ENCODE results near the gene CRTC2.

CRTC2 gene

DNA sequence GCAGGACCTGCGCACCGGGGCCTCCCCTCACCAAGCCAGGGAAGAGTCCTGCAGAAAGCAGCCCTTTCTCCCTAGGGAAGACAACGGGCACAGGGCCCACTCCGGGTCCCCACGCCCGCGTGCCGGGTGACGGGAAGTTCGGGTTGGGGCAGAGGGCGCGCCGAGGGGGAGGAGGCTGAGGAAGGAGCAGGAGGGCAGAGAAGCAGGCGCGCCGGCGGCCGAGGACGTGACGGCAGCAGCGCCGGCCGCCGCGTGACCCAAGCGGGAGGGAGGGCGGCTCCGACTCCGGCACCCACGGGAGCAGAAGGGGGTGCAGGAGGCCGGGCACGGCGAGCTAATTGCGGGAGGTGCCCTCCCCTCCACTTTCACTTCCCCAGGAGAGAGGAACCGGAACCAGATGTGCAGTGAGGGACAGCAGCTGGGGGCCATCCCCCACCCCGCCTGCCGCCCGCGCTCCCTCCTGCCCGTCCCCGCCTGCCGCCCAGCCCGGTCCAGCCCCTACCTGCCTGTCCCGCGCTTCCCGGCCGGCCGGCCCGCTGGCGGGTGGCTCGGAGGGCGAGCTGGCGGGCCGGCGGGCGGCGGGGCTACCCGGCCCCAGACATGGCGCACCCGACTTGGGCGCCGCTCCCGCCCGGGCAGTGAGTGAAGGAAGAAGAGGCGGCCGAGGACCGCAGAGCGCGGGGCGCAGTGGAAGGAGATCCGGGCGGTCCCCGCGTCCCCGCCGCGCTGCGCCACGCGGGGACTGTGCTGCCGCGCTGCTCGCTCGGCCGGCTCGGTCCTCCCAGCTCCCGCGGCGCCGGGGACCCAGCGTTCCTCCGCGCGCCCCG, 12.4 kb downstream of the CRTC2 start:
- DNase-seq: peak; percentile 86 to 93

DNA sequence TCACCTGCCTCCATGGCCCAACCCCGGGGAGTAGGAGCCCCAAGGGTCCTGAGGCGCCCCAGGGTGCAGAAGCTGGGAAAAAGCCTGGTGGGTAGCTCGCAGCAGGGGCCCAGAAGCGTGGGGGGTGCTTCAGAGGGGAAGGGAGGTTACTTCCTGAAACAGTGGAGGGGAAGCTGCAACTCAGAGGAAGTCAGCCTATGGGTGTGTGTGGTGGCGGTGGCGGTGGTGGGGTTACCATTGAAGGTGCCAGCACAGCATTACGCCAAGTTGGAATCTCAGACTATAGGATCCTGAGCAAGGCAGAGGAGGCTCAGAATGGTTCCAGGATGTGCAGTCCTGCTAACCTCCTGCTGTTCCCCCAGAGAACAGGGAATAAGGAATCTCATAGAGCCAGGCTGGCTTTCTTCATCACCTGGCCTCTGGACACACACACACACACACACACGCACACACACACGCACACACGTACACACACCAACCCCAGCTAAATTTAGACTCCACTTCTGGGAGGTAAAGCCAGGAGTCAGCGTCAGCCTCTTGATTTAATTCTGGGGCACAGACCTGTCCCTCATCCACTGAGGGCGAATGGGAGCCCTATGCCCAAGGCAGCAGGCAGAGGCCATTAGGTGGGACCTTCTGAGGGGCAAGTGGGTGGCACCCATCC, 13.1 kb downstream of the CRTC2 start:
- DNase-seq: peak; percentile 88

DNA sequence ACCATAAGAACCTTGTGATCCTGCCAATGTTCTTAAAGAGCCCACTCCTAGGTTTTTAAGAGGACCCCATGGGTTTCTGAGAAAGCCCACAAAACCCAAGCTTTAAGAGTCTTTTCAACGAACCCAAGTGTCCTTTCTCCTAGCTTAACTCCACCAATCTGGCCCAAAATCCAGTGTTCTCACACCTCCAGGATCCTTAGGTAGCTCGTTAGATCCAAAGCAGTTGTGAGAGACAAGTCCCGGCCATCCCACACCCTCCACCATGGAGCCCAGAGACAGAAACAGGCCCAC, 13.6 kb downstream of the CRTC2 start:
- no peak for DNase-seq

DNA sequence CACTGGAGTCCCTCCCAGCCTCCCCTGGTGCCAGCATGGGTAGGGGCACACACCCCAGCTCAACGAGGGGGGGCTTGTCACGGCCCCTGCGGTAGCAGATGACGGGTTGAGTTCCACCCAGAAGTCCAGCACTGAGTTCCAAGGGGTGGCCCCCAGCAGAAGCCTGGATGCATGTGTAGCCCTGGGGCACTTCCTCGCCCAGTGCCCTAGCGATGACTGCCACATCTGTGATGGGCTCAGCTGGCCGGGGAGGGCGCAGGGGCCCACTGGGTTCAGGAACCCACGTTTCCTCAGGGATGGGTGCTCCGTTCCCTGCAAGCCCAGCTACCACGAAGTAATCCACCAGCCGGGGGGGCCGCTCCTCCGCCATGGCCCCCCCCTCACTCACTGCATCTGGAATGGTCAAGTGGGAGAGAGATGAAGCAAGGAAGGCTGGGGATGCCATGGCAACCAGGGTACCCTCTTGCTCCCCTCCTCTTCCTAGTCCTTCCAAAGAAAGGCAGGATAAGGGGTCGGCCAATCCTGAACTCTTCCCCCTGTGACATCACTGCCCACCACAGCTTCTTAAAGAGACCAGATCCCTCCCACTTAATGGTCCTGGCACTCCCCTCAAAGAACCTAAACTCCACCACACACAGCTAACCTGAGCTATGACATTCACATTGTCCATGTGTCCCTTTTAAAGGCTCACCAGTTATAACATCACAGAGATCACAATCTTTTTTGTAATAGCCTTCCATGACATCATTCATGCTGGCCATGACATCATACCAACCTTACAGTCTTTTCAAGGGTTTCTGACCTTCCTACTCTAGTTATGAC, 14.2 kb downstream of the CRTC2 start:
- DNase-seq: peak; percentile 34 to 54

DNA sequence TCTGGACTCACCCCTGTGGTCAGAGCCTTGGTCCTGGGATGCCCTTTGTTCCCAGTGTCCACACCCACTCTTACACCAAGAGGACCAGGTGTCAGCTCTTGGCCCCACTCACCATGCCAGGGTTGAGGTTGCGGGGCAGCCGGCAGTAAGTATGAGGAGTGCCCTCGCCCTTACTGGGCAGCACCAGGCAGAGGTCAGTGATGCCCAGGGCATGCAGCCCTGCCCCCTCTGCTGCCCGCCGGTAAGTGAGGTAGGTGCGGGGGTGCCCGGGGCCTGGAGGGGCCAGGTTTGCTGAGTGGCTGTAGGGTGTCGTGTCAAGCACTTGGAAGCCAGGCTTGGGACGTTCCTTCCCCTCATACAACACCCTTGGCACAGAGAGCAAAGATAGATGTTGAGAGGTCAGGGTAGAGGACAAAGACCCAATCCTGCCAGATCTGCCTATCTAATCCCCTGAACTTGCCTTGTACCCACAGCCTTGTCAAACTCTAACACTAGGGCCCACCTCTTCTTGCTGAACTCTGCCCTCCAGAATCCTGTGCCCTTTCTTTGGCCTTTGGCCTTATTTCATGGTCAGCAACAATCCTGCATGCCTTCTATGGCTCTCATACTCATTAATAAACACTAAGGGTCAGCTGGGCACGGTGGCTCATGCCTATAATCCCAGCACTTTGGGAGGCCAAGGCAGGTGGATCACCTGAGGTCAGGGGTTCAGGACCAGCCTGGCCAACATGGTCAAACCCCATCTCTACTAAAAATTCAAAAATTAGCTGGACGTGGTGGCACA, 15.5 kb downstream of the CRTC2 start:
- DNase-seq: no peak

DNA sequence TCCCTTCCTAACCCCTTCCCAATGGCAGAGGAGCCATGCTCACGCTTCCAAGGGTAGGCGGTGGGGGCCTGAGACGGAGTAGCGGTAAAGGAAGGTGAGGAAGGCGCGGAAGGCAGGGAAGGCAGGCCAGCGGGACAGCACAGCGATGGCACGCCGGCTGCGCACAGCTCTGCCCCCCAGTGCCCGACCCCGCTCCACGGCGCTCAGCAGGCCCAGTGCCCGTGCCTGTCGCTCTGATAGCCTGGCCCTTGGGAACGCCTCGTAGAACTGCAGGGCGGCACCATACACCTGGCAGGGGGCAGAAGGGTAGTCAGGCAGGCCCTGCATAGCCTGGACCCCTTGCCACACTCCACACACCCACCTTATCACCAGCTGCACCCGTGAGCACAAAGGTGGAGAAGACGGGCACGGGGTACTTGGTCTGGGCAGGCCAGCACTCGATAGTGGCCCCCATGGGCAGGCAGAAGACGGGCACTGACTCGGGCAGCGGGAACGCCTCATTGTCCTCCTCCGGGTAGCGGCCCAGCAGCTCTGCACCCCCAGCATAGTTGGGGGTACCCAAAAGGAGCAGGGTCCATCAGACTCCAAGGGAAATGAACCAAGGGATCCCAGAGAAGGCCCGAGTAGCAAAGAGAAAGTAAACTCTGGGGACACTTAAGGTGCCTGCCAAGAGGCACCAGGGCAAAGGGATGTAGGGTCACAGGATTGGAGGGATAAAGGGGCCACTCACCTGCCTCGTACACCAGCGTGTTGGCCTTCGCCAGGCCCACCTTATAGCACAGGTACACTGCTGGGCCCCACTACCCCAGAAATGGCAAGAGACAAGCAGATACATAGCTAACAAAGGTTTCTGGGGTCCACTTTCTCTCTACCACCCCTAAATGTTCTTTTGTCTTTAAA, 16.3 kb downstream of the CRTC2 start:
- DNase-seq: no peak

DNA sequence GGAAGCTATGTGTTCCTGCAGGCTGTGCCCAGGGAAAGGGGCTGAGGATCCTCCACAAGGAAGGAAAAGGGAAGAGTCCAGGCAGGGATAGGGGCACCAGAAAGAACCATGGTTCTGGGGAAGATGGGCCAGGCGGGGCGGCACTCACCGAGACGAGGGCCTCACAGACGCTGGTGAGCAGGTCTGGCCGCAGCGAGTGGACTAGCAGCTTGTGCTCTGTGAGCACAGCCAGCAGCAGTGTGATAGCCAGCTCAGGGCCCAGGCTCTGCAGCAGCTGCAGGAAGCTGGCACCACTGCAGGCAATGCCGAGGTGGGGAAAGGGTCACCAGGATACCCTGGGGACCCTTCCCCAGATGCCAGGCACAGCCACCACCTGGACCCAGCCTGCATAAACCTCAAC, 17.7 kb downstream of the CRTC2 start:
- DNase-seq: no peak

DNA sequence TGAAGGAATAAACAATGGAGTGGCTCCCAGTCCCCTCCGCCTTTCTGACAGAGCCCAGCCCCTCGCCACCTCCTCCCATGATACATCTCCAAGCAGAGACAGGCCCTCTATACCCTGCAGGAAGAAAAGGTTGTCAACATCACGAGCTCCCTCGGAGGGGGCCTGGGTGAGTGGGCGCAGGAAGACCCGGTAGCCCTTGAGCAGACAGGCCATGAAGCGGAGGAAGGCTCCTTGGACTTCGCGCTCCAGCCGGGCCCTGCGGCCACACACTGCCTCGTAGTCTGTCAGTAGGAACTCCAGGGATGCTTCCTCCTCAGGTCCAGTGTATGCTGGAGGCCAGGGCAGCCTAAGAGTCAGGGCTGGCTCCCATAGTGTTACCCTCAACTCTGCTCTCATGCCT, 18.9 kb downstream of the CRTC2 start:
- DNase-seq: no peak

DNA sequence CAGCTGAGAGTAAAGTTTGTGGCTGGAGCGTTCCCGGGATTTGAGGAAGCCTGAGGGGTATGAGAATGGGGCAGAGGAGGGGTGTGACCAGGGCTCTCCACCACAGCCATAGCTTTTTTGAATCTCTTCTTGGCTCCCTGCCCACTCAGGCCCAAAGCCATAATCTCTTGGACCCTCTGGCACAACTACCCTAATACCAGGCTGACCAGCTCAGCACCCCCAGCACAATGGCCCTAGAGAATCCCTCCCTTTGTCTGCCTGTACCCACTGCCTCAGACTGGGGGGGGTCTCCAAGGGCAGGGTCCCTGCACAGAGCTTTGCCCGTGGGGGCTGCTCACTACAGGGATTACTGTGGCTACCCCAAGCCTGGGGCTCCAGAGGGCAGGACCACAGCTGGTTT, 19.4 kb downstream of the CRTC2 start:
- DNase-seq: no peak

DNA sequence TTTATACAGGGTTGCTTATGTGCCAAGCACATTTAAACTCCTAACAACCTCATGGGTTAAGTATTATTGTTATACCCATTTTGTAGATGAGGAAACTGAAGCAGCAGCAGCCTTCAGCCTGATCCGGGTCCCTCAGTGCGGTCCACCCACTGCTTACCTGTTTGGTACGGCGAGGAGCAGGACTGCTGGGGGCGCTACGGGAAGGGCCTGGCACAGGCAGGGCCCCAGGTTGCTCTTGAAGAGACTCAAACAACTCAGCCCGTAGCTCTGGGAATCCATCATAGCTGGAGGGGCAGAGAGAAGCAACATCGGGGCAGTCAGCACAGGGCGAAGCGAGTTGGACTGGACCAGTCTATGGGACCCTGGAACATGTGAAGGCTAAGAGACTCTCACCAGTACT, 21.1 kb downstream of the CRTC2 start:
- DNase-seq: no peak

DNA sequence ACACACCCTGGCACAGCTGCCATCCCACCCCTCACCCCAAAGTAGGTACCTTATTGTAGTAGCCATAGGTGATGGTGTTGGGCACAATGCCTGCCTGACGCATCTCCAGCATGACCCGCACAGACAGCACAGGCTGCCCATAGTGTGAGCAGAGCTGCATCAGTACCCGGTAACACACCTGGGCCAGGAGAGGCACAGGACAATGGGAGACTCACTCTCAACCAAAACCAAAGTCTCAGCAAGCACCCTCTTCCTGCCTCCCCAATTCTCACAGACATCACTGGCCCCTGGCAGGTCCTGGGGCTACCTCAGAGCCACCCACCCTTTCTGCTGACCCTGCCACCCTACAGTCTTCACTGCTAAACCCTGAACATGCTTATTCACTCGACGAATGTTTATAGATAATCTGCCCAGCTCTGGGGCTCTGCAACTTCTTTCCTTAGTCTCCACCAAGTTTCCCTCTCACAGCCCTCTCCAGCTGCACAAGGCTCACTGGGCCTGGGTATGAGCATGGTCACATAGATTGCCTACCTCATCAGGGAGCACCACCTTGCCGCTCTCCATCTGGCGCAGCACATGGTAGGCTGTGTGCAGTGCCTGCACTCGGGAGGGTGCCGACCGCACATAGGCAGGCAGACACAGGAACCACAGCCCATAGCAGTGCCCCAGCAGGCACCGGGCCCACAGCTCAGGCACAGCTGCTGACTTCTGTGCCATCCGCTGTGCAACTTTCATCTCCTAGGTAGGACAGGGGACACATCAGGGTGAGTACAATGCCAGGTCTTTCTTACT, 22.2 kb downstream of the CRTC2 start:
- DNase-seq: no peak

DNA sequence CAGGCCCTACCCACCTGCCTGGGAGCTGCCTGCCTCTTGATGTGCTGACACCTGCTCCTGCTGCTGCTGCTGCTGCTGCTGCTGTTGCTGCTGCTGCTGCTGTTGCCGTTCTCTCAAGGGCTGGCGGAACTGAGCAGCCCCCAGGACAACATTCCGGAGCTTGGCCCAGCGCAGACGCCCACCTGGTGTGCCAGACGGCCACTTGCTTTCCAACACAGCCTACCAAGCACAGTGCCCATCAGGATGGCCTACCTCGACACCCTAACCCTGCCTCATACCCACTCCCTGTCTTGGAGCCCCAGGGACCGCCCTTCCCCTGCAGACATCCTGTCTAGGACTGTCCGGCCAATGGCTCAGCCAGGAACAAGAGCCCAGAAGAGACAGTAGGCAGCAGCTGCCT, 23.7 kb downstream of the CRTC2 start:
- DNase-seq: no peak

DNA sequence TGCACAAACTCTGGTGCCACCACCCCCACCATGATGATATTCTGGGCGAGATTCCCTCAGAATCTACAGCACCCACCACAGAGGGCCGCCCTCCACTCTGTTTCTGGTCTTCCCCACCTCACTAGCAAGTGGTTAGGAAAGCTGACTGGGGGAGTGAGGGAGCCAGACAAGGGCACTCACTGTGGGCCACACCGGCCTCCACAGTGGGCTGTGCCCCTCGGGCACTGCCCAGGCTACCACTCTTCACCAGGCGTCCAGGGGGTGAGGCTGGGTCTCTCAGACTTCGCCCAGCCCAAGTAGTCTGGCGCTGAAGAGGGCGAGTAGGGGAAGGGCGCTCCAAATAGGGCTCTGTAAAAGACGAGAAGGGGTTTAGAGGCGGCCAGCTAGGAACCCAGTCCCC, 24.5 kb downstream of the CRTC2 start:
- DNase-seq: no peak

DNA sequence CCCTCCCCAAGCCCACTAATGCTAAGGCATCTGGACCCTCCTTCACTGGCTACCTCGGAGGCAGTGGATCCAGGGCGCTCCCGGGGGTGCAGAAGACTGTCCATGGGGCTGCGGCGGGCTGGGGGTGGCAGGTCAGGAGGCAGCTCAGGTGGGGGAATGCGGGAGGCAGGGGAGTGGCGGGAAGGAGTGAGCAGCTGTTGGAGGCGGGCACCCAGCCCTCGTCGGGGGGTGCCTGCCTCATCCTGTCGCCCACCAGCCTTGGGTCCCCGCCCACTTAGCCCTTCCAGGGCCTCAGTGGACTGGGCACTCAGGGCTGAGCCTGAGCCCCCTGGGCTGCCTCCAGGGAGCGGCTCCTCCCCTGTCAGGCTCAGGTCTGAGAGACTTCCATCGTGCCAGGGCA, 25.0 kb downstream of the CRTC2 start:
- DNase-seq: no peak

DNA sequence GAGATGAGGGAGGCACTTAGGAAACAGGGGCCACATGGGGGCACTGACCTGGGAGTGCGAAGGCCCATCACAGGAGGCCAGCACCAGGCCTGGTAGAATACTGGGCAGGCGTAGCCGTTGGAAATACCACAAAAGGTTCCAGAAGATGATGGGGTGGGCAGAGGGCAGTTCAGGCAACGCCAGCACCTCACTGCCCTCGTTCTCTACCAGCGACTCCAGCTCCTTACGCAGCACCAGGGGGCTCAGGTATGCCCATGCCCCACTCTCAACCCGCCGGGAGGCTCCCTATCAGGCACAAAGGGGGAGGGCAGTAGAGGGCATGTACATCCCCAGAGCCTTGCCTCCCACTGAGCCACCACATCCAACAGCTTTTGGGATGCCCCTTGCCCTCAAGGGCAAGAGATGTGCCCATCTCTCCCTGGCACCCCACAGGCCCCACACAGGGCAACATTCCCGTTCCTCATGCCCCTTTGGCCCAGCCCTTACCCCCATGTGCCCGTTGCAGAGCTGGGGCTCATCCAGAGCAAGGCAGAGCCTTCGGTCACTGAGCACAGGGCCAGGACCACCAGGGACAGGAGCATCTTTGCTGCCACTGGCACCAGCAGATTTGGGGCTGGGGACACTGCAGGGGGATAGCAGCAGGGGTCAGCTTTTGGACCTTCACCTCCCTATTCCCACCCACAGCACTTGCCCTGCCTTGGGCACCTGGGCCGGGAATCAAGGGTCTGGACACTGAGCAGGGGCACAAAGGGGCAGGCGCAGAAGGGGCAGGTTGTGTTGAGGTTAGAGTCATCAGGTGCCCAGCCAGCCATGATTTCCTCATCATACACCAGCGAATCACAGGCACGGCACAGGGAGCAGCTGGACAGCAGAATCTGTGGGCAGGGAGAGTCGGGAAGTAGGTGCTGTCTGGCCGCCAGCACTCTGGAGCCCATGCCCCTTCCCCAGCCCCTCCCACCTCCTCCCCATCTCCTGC, 26.0 kb downstream of the CRTC2 start:
- no peak for DNase-seq

DNA sequence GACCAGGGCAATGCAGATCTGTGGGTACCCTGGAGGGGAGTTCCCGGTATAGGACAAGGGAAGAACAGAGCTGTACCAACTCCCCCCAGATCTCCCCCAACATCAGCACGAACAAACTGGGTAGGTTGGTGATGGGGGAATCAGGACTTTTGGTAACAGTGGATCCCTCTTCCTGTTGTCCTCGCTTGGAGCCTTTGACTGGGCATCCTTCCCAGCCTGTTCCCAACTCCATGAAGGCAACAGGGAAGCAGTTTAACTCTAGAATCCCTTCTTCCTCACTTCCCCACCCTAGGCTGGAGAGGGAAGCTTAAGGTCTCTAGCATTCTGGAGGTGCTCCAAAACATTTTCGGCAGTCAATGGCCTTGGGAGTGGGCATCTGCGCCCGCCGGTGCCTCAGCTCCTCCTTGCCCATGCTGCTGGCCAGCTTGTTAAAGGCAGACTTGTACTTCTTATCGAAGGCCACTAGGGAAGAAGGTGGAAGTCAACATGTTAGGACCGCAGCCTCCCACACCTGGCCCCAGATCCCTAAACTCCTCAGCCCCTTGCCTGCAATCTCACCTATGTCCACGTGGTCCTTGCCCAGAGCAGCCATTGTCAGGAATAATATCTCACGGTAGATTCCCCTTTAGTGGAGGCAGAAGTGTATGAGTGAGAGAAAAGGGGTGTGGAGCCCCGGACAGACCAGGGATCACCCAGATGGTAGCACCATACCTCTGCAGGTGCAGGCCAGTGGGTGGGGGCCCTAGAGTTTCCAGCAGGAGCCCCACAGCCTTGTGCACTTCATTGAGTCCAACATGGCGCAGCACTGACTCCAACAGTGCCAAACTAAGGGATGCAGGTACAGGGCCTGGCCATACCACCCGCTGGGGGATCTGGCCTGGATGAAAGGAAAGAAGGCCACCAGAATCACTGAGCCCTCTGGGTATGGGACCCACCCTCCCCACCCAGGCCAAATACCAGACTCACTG, 28.1 kb downstream of the CRTC2 start:
- DNase-seq: no peak

DNA sequence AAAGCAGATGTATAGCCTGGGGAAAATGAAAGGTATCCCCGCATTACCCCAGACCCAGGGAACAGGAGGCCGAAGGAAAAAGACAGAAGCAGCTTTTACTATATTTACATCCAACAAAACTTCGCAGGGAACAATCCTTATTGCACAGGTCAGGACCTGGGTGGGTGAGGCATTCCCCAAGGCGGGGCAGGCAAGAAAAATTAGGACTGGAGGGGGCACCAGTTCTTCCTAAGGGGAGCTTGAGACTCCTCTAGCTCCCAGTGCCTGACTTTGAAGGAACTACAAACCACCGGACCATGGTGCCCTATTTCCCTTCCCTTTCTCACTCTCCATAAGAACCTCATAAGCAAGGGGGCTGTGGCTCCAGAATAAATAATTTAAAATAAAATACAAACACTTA, 29.0 kb downstream of the CRTC2 start:
- no peak for DNase-seq

DNA sequence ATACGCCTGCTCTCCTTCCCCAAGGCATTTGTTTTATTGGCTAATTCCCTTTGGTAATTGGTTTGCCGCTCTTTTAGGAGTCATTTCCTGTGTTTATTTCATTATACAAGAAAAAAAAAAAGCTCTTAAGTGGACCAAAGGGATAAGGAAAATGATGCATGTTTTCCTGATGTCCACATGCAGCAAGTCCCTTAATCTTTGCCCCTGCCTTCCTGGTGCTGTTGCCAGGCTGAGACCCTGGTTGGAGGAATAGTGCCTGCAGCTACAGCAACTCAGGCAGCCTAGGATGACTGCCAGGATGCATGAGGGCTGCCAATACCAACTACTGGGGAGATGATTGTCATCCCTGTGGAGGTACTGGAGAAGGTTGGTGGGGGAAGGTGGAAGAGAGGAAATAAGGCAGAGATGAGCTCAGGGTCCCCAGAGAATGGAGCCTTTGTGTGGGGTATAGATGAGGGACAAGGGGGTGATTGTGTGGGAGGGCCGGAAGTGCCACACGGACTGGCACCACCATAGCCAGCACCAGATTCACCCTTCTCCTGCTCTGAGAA, 29.5 kb downstream of the CRTC2 start:
- no peak for DNase-seq
